ENCODE measurements around the gene USH1C. TPM values are rescaled to one million over a fixed set of nuclear protein-coding genes. Genes with fewer than 3 reads are reported as not detected.
A peak's percentile ranks its signal among the peaks of the same experiment; 100 is the strongest.

Gene USH1C
- total RNA-seq, 1 donor from 2014 or later: not detected

DNA sequence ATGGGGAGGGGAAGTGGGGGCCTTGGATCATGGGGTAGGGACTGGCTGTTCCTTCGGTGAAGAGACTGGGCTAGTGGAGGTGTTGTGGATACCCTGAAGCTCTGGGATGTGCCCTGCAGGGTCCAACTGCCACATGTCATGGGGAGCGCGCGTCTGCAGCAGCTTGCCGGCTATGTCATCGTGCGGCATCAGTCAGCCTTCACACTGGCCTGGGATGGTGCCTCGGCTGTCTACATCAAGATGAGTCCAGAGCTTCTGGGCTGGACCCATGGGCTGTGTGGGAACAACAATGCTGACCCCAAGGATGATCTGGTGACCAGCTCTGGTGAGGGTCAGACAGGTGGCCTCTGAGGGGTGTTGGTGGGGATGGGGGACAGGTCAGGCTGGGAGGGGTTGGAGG is 12.8 kb upstream of the USH1C start:
- no peak for DNase-seq (ENCODE audit: low read depth, low spot score)
- Mint-ChIP-seq H3K4me3 (no peak overlapping the region), H3K27me3 (ENCODE audit: low read depth) (peaks cover 8% of the 10 kb centered on the region), H3K27ac (ENCODE audit: unreplicated experiment) (no peak overlapping the region), H3K9me3 (no peaks in the 10 kb centered on the region), H3K4me1 (no peaks in the 10 kb centered on the region), H3K36me3 (ENCODE audit: low read depth) (no peaks in the 10 kb centered on the region)
- TF ChIP-seq, protein P1, sequence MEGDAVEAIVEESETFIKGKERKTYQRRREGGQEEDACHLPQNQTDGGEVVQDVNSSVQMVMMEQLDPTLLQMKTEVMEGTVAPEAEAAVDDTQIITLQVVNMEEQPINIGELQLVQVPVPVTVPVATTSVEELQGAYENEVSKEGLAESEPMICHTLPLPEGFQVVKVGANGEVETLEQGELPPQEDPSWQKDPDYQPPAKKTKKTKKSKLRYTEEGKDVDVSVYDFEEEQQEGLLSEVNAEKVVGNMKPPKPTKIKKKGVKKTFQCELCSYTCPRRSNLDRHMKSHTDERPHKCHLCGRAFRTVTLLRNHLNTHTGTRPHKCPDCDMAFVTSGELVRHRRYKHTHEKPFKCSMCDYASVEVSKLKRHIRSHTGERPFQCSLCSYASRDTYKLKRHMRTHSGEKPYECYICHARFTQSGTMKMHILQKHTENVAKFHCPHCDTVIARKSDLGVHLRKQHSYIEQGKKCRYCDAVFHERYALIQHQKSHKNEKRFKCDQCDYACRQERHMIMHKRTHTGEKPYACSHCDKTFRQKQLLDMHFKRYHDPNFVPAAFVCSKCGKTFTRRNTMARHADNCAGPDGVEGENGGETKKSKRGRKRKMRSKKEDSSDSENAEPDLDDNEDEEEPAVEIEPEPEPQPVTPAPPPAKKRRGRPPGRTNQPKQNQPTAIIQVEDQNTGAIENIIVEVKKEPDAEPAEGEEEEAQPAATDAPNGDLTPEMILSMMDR (conservative IDR thresholded peaks at IDR 0.05): no peak

DNA sequence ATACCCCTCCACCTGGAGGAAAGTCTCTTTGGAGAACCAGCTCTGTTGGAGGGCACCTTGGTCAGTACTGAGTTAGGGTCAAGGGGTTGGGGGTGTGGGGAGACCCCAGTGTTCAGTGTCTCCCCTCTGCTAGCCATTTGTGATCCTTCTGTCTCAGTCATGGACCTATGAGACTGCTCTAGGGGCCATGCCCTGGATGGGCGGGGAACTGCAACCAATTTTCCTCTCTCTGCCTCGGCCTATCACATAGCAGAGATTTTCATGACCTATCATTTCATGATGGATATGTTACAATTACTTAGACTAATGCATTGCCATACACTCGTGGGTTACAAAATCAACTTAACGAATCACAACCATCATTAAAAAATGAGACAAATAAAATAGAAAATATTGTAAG is 10.3 kb upstream of the USH1C start:
- H3K27me3 Mint-ChIP-seq (ENCODE audit: low read depth): peaks cover 5% of the 10 kb centered on the region
- H3K36me3 Mint-ChIP-seq (ENCODE audit: low read depth): no peaks in the 10 kb centered on the region
- no peaks in the 10 kb centered on the region for H3K4me1 Mint-ChIP-seq
- no peak overlapping the region for H3K27ac Mint-ChIP-seq (ENCODE audit: unreplicated experiment)
- DNase-seq (ENCODE audit: low read depth, low spot score): no peak
- TF ChIP-seq, protein P1 (conservative IDR thresholded peaks at IDR 0.05): no peak
- H3K9me3 Mint-ChIP-seq: no peaks in the 10 kb centered on the region
- no peak overlapping the region for H3K4me3 Mint-ChIP-seq

DNA sequence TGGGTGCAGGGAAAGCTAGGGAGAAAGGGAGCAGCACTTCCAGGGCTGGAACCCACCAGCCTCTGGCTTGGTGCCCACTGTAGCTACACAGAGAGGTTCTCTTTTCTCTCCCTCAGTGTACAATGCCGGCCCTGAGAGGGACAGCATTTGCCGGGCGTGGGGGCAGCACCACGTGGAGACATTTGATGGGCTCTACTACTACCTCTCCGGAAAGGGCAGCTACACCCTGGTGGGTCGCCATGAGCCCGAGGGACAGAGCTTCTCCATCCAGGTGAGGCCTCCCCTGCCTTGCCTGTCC is 9.0 kb upstream of the USH1C start:
- no peaks in the 10 kb centered on the region for H3K4me1 Mint-ChIP-seq
- H3K9me3 Mint-ChIP-seq: no peaks in the 10 kb centered on the region
- peaks cover 7% of the 10 kb centered on the region for H3K27me3 Mint-ChIP-seq (ENCODE audit: low read depth)
- H3K27ac Mint-ChIP-seq (ENCODE audit: unreplicated experiment): no peak overlapping the region
- no peak overlapping the region for H3K4me3 Mint-ChIP-seq
- H3K36me3 Mint-ChIP-seq (ENCODE audit: low read depth): no peaks in the 10 kb centered on the region
- TF ChIP-seq, protein P1 (conservative IDR thresholded peaks at IDR 0.05): no peak
- no peak for DNase-seq (ENCODE audit: low read depth, low spot score)

DNA sequence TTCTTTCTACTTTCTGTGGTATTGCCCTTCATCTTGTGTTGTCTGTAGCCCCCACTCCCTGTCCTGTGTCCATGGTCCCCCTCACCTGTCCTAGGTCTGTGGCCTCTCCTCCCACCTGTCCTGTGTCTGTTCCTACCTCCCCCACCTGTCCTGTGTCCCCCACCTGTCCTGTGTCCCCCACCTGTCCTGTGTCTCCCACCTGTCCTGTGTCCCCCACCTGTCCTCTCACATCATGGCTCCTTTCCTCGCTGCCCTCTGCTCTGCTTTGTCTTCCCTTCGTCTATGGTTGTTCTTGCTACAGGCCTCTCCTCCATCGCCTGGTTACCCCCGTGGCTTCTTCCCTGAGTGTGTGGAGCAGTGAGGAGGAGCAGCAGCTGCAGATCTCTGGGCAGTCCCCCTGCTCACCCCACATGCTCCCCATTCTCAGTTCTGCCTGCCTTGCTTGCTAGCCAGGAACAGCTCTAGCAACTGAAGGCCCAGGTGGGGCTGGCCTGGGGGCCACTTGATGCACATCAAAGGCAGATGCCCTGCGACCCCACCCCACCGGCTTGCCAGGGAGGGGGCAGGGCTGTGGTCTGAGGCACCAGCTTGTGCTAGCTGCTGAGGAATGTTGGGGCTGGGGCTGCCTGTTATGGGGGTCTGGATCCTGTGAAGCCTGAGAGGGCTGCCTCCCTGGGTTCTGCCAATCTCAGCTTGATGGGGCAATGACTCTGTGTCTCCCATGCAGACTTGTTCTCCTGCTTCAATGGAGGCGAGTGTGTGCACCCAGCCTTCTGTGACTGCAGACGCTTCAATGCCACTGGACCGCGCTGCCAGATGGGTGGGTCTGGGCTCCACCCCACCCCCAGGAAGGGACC is 8.4 kb upstream of the USH1C start:
- peaks cover 8% of the 10 kb centered on the region for H3K27me3 Mint-ChIP-seq (ENCODE audit: low read depth)
- TF ChIP-seq, protein P1 (conservative IDR thresholded peaks at IDR 0.05): no peak
- H3K4me3 Mint-ChIP-seq: no peak overlapping the region
- no peaks in the 10 kb centered on the region for H3K36me3 Mint-ChIP-seq (ENCODE audit: low read depth)
- no peaks in the 10 kb centered on the region for H3K9me3 Mint-ChIP-seq
- no peaks in the 10 kb centered on the region for H3K4me1 Mint-ChIP-seq
- DNase-seq (ENCODE audit: low read depth, low spot score): no peak
- no peak overlapping the region for H3K27ac Mint-ChIP-seq (ENCODE audit: unreplicated experiment)

DNA sequence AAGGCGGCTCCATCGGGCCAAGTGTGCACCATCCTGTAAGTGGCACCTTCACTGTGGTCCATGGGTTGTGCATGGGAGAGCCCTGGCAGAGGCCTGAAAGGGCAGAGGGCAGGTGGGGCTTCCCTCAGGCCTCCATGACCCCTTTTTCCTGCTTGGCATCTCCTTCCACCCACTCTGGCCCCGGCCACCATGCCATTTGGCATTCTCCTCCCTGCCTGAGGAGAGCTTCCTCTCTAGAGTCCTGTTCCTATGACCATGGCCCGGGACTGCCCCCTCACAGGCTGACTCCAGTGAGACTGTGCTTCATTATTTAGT is 7.8 kb upstream of the USH1C start:
- TF ChIP-seq, protein P1 (conservative IDR thresholded peaks at IDR 0.05): no peak
- Mint-ChIP-seq H3K27me3 (ENCODE audit: low read depth) (peaks cover 13% of the 10 kb centered on the region), H3K4me3 (no peak overlapping the region), H3K36me3 (ENCODE audit: low read depth) (no peaks in the 10 kb centered on the region), H3K9me3 (no peaks in the 10 kb centered on the region), H3K4me1 (peaks cover 4% of the 10 kb centered on the region), H3K27ac (ENCODE audit: unreplicated experiment) (peak overlapping the region; percentile 87)
- no peak for DNase-seq (ENCODE audit: low read depth, low spot score)
